ENCODE results near the gene SLC46A1.

- TF ChIP-seq POLR2A (IDR thresholded peaks at IDR 0.05) (no peak), CTCF (IDR thresholded peaks at IDR 0.05) (no peak)
Observed at GRCh38 chr17:28425206-28425605, 19.2 kb upstream of the SLC46A1 start.
